Amygdala (tissue), 56 donors: ENCODE measurements around the gene SPSB3.
"Not testable (repeated sequence)": the region's sequence is repeated elsewhere in the genome, so short reads cannot be mapped to it uniquely, and the experiment has no call there.

Experiments
- DNase-seq, 56 donors: peaks; one replicate each; lab custom pipeline; 2025; lab: John Stamatoyannopoulos, UW

Gene SPSB3

DNA sequence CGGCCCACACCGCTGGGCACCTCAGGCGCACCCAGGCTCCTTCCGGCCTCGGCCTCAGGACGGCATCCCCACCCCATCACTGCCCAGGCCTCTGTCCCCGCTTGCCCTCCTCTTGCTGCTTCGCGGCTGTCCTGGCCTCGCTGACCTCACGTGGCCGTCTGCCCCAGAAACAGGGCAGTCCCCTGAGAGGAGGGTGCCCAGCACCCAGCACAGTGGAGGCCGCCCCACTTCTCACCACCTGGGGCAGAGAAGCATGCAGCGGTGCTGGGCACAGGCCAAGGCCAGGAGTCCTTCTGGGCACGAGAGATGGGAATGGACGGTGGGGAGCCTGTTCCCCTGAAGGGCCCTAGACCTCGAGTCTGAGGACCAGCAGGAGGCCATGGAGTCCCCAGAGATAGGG, 35.3 kb upstream of the SPSB3 start:
- no peak for DNase-seq

DNA sequence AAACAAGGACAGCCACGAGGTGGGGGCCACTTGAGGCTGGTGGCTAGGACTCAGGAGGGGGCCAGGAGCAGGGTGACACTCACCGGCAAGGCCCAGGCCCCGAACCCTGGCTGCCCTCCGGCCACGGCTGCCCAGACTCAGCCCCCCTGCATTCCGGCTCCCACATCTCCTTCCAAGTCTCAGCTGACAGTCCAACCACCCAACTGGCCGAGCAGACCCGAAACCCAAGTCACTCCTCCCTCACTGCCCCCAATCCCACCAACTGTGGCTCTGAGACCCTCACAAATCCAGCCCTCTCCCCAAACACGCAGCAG, 34.9 kb upstream of the SPSB3 start:
- DNase-seq: no peak

DNA sequence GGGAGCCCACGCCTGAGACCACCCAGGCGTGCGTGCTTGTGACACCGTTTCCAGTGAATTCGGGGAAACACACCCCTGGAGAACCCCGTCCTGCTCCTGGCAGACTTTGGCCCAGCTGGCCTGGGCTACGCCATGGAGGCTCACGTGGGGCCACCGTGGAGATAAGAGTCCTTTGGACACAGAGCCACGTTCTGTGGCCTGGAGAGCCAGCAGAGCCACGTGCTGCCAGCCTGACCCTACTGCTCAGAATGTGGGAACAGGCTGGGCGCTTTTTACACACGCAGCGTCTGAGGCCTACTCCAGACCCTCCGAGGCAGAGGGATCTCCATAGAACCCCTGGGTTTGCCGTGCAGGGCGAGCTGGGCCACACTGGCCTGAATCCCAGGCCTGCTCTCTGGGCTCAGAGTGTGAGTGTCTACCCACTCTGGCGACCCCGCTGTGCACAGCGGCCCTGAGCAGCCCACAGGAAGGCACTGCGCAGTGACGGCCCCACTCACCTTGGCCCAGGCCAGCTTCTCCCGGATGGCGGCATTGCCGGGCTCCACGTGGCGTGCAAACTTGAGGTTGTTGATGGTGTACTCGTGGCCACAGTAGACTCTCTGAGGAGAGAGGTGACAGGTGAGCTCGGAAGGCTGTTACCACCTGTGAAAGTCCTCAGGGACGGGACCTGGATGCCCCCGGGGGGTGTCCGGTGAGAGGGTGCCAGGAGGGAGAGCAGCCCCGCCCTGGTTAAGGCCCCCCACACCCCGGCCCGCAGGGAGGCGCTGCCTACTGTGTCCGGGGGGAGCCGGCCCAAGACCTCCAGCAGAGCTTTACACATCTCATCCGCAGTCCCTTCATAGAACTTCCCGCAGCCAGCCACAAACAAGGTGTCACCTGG, 34.3 kb upstream of the SPSB3 start:
- no peak for DNase-seq

DNA sequence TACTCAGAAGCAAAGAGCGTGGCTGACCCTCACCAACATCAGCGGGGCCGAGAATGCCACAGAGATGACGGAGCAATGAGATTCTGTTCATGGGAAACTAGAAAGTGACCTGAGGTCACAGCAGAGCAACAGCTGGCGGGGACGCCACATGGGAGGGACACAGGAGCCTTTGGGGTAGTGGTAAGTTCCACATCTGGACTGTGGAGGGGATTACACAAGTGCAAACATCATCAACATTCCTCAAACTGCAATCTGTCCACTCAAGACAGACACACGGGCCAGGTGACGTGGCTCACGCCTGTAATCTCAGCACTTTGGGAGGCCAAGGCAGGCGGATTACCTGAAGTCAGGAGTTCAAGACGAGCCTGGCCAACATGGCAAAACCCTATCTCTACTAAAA, 33.1 kb upstream of the SPSB3 start:
- no peak for DNase-seq

DNA sequence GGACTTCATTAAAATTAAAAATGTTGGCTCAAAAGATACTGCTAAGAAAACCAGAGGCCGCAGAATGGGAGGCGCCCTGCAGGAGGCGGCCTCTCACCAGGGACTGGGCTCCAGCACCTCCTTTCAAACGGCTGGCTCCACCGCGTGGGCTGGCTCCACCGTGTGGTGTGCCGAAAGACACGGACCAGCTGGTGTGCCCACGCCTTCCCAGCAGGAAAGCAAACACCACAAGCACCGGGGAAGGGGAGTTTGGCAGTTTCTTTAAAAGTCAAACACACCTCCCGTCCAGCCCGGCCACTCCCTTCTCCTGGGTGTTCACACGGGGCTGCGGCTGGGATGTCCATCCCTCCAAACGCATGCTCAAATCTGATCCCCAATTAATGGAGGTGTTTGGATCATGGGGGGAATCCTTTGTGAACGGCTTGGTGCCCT, 30.4 kb upstream of the SPSB3 start:
- DNase-seq: peak in 40 of 56 donors; percentile 1 to 74 (median 42)

DNA sequence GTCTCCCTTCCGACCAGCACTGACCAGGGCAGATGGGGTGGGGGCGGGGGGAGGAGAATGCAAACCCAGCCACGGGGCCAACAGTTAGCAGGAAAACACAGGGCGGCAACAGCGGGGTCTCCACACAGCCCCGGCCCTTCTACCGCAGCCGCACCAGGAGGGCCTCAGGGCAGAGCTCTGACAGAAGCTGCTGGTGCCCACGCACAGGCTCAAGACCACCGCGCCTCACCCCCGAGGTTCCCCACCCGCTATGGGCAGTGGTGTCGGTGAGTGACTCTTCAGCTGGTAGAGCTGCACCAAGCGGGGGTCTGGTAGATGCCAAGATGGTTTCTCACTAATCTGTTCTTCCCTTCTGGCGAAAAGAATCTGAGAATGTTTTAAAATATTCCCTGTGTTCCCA, 28.2 kb upstream of the SPSB3 start:
- DNase-seq: no peak

DNA sequence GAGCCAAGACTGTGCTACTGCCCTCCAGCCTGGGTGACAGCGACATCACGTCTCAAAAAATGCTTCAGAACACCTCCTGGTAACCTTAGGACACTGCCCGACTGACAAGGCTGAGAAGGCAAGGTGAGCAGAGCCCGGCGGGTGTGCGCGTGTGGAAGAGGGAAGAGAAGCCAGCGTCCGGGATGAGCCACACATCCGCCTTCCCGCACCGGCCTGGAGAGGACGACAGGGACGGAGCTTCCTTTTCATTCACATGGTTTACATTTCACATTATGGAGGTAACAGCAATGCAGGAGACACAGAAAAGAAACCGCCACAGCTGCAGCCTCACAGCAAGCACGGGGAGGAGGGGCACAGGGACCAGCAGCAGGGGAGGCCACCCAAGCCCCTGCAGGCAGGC, 27.7 kb upstream of the SPSB3 start:
- DNase-seq: no peak

DNA sequence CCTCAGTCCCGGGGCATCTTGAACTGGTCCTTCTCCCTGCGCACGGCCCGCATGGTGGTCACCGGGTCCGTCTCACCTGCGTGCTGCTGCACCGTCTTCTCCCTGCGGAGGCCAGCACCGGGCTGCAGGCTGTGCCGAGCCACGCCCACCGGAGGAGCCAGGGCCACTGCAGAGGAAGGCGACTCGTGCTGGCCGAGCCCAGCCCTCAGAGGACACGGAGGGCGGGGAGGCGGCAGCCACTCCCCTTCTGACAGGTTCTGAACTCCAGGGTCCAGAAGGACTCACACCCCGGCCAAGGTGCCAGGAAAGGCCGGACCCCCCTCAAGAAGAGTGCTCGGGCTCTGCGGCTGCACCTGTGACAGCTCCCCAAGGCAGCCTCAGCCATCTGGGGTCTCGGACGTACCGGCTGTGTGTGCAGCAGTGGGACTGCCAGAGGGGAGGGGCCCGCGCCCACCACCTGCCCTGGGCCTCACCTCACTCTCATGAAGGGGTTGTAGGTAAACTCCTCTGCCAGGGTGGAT, 27.0 kb upstream of the SPSB3 start:
- DNase-seq: no peak

DNA sequence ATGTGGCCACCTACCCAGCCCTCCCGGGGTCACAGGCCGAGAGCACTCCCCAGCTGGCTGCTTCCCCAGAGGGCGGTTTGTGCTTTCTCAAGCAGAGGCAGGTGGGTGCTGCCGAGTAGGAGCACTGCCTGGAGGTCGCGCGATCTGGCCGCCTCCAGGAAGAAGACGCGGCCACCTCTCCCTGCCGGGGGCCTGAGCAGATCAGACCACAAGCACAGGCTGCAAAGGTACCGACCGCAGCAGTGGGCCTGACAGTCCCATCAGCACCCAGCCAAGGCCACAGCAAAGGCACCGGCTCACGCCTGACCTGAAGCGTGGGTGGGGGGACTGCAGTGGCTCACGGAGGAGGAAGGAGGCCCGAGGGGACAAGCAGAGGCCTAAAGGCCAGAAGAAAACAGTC, 26.3 kb upstream of the SPSB3 start:
- DNase-seq: no peak

DNA sequence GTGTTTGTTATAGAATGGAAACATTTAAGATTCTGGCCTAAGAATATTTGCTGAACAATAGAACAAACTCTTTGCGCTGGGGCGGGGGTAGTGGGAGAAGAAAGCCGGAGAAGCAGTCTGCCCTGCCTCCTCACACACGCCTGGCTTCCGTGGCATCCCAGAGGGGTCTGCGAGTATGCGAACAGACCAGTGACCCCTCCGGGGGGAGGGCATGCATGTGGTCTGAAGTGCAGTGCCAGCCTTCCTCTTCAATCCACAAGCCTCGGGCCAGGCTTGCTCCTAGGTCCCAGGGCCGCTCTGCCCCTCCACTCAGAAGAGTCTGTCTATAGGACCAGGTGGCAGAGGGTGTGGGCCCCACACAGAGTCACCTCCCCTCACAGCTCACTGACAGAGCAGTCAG, 25.3 kb upstream of the SPSB3 start:
- no peak for DNase-seq

DNA sequence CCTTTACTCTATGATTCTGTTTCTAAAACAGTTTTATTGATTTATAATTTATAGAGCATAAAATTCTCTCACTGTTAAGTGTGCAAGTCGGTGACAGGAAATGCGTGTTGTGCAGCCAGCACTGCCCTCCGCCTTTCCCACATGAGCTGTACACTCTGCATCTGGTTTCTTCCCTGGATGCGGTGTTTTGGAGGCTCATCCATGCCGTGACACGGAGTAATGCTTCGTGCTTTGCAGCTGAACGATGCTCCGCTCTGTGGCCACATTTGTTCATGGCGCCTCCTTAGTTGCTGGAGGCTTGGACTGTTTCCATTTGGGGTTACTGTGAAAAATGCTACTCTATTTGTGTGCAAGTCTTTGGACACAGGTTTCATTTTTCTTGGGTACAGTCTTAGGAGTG, 18.3 kb upstream of the SPSB3 start:
- DNase-seq: no peak

DNA sequence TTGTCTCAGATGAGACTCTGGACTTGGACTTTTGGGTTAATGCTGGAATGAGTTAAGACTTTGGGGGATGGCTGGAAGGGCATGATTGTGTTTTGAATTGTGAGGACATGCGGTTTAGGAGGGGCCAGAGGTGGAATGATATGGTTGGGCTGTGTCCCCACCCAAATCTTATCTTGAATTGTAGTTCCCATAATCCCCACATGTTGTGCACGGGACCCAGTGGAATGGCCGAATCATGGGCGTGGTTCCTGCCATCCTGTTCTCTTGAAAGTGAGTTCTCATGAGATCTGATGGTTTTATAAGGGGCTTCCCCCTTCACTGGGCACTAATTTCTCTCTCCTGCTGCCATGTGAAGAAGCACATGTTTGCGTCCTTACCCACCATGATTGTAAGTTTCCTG, 16.9 kb upstream of the SPSB3 start:
- not testable (repeated sequence) for DNase-seq

DNA sequence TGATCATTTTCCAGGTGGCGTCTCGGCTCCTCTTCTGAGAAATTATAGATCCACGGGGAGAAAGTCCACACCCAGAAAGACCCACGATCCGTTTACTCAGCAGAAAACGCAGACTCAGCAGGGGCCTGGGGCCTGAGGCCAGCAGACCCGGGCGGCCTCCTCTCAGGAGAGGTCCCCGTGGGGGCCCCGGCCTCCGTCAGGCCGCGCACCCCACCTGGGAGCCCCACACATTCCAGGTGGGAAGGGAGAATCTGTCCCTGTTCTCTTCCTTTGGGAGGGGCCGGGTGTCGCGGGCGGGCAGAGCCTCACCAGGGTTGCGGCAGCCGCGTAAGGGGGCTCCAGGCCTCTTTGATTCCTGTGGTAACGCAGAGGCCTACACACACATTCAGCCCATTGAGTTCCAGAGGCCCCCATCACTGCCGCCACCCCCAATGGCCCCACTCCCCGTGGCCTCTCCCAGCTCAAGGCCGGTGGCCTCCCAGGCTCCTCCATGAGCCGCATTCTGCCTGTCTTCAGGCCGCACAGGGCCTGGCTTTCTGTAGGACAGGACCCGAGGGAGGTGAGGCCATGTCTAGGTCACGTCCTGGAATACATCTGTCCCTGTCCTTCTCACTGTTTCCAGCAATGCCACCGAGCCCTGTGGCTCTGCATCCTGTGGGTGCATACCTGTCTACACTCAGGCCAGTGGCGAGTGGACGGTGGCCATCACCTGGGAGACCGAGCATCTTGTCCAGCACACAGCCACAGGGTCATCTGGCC, 12.7 kb upstream of the SPSB3 start:
- DNase-seq: no peak

DNA sequence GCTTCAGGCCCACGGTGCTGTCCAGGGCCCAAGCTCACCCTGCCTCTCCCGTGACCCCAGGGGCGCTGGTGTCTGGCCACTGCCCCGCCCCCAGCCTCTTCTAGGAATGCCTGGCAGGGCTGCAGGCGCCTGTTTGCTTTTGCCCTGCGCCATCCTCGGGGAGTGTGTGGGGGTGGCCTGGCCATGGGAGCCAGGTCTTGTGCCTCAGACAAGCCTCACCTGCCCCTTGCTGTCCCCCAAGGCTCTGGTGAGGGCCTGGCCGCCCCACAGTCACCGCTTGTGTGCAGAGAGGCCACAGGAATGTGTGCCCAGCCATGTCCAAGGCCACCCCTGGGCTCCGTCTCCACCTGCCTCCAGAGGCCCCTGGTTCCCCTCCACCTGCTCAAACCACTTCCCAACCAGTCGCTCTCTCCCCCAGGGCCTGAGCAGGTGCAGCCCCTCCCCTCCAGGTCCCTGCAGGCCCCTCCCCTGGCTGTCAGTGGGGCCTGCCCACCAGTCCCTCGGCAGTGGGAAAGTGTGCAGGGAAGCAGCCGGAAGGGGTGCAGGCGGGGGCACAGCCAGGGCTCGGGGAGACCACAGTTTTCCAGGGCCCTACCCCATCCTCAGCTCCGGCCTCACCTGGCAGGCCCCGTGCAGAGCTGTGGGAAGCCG, 12.0 kb upstream of the SPSB3 start:
- DNase-seq: no peak

DNA sequence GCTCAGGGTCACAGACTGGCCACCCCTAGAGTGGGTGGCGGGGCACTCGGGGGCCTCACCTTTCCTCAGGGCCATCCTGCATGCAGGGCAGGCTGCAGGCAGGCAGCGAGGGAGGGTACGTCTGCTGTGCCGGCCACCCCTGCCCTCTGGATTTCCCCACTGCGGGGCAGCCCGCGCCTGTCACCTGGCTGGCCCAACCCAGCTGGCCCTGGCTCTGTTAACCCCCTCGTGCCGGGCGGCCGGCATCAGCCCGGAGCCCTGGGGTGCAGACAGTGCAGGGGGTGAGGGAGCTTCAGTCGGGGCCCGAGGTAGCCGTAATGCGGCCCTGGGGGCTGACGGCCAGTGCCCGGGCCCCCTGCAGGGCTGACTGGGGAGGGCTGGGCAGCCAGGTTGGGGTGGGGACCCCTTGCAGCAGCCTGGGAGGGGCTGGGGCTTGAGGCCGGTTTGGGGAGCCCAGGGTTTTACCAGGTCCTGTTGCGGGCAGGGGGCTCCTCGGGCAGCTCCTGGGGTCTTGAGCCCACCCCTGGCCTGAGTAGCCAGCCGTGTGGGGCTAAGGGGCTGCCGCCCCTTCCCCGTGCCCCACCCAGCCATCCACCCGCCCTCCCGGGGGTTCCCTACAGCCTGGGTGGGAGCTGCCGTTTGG, 11.3 kb upstream of the SPSB3 start, which contains the start of gene IGFALS:
Gene IGFALS (minus strand): TSS at position 128 of the 643 bp plus-strand sequence. CDS start 53 bp downstream, at position 75.
- DNase-seq: no peak

DNA sequence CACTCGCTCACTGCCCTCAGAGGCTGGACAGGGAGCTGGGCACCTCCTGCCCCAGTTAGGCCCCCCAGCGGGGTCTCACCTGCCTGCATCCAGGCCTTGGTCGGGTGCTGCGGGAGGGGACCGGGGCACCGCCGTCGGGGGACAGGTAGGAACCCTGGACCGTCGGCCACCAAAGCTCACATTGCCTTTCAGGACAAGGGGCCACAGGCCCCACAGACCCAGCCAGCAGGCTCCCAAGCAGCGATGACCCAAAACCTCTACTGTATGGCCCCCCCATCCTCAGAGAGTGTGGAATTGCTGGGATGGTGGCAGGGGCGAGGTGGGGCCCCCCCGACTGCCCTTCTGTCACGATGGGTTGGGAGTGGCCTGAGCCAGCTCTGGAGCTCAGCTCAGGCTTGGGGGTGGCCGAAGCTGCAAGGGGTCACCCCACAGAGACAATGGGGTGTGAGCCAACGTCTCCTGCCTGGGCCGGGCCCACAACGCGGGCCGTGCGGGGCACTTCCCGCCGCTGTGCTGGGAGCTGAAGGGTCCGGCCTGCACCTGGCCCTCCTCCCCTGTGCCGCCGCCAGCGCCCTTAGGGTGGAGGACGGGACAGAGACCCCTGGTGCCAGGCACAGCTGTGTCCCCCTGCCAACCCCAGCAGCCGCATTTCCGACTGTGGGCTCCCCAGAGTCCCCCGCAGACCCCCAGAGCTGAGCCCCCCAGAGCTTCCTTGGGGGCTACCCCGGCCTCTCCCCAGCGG, 10.6 kb upstream of the SPSB3 start:
- no peak for DNase-seq

DNA sequence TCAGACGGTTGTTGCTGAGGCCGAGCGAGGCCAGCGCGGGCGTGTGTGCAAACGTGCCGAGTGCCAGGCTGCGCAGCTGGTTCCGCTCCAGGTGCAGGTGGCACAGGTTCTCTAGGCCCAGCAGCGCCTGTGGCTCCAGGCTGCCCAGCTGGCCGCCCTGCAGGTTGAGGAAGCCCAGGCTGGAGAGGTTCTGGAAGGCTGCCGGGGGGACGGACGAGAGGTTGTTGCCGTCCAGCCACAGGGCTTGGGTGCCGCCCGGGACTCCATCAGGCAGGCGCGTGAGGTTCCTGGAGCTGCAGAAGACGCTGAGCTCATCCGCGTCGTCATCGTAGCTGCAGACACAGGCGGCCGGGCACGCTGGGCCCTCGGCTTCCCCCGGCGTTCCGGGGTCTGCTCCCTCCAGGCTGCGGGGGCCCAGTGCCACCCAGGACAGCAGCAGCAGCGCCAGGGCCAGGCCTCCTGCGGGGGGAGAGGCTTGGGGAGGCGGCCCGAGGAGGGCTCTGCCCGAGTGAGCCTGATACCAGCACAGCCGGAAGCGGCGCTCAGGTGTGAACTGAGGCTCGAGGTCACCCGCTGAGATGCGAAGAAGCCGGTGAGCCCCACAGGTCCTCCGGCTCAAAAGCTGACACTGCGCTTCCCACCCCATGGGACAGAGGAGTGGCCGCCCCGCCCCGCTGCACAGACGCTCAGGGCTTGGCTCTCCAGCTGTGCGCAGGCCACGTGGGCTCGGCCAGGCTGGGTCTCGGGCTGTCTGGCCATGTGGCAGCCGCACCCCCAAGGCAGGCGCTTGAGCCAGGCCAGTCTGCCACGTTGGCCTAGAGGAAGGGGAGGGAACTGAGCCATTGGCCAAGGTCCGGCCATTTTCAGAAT, 9.8 kb upstream of the SPSB3 start:
- DNase-seq: no peak

DNA sequence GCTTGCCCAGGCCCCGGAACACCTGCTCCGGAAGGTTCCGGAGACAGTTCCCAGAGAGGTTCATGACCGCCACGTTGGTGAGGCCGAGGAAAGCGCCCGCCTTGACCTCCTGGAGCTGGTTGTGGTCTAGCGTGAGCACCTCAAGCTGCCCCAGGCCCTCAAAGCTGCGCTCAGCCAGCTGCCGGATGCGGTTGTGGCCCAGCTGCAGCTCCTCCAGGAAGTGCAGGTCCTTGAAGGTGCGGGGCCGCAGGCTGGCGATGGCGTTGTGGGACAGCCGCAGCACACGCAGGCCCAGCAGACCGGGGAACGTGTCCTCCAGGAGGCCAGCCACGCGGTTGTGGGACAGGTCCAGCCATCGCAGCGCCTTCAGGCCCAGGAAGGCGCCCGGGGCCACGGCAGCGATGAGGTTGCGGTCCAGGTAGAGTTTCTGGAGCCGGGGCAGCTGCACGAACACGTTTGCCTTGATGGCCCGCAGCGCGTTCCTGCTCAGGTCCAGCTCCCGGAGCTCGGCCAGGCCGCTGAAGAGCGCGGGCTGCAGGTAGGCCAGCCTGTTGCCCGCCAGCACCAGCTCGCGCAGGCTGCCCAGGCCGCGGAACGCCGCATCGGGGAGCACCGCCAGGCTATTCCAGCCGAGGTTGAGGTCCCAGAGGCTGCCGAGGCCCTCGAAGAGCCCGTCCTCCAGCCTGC, 9.0 kb upstream of the SPSB3 start:
- no peak for DNase-seq
